ENCODE data around the gene GNB5.
"Not testable (repeated sequence)": the region's sequence is repeated elsewhere in the genome, so short reads cannot be mapped to it uniquely, and the experiment has no call there.

Gene GNB5

GRCh38 chr15:52086011-52086786 is 105.0 kb downstream of the GNB5 start:
- DNase-seq: no peak

- no peak for DNase-seq
Observed at GRCh38 chr15:52085299-52085698, 105.9 kb downstream of the GNB5 start.

GRCh38 chr15:52083603-52084002 is 107.6 kb downstream of the GNB5 start:
- no peak for DNase-seq

GRCh38 chr15:52083037-52083359 is 108.2 kb downstream of the GNB5 start:
- not testable (repeated sequence) for DNase-seq

- DNase-seq: no peak
Observed at GRCh38 chr15:52082197-52083036, 108.8 kb downstream of the GNB5 start.

- no peak for DNase-seq
Observed at GRCh38 chr15:52080706-52081392, 110.3 kb downstream of the GNB5 start.

- DNase-seq: no peak
Observed at GRCh38 chr15:52080031-52080430, 111.2 kb downstream of the GNB5 start.

GRCh38 chr15:52078876-52079700 is 112.1 kb downstream of the GNB5 start:
- peak; percentile 51 for DNase-seq

GRCh38 chr15:52078197-52078875 is 112.9 kb downstream of the GNB5 start:
- DNase-seq: no peak

- no peak for DNase-seq
Observed at GRCh38 chr15:52076889-52077781, 114.1 kb downstream of the GNB5 start.

GRCh38 chr15:52071570-52071969 is 119.6 kb downstream of the GNB5 start:
- DNase-seq: no peak

GRCh38 chr15:52069559-52069958 is 121.6 kb downstream of the GNB5 start:
- no peak for DNase-seq

GRCh38 chr15:52068004-52068615 is 123.1 kb downstream of the GNB5 start:
- DNase-seq: no peak

- no peak for DNase-seq
Observed at GRCh38 chr15:52067545-52067926, 123.7 kb downstream of the GNB5 start.

GRCh38 chr15:52066842-52067544 is 124.2 kb downstream of the GNB5 start:
- no peak for DNase-seq
